ENCODE results near the gene LBHD2. TPM values are rescaled to one million over a fixed set of nuclear protein-coding genes. Genes with fewer than 3 reads are reported as not detected.

The LBHD2 gene
- polyA plus RNA-seq, 6 donors from 2014 or later: not detected

Other genes starting within 250 kb of the LBHD2 start
- gene AMN, start 161.5 kb upstream of the LBHD2 start, polyA plus RNA-seq (ENCODE audit: low read depth in 6 of 6): 1 to 10 TPM; 1.8 to 5.7 (median 2.4) TPM
- gene CDC42BPB, start 26.7 kb upstream of the LBHD2 start, polyA plus RNA-seq (ENCODE audit: low read depth in 6 of 6): 1 to 10 TPM in 2 of 6 donors, under 1 TPM in 3, not detected in 1; 0.81 to 2.7 (median 0.97) TPM
- not detected for gene EXOC3L4, start 10.5 kb downstream of the LBHD2 start, polyA plus RNA-seq (ENCODE audit: low read depth in 6 of 6)
- 1 to 10 TPM in 1 of 6 donors, under 1 TPM in 2, not detected in 3; 0.41 to 2.1 (median 0.43) TPM for gene TNFAIP2, start 39.3 kb downstream of the LBHD2 start, polyA plus RNA-seq (ENCODE audit: low read depth in 6 of 6)